HepG2 (cell line): ENCODE data around the gene RSRC2. TPM values are rescaled to one million over a fixed set of nuclear protein-coding genes. Genes with fewer than 3 reads are reported as not detected.

Source experiments
- ATAC-seq: fragments of 200-7000 bp; cut with Tn5 transposase; 3 replicates; pipeline ENCODE4 v1.9.1; 2020; ENCODE audit warnings: mild to moderate bottlenecking, moderate library complexity
- BruUV-seq: library from RNA; stranded (reverse); fragments of 400-500 nt; replicated peaks from 2 replicates; lab custom pipeline; 2021; lab: Mats Ljungman, UMichigan
- CTCF ChIA-PET: fragments of 300-600 bp; formaldehyde crosslinking; extraction: SDS; loops from one replicate; lab custom pipeline; 2021; ENCODE audit warnings: low total read pairs, inconsistent platforms, low intra/inter-chr PET ratio; lab: Yijun Ruan, JAX
- POLR2A ChIA-PET: fragments of 350-600 bp; sonication (Branson Sonifier 250); formaldehyde crosslinking; loops from one replicate; lab custom pipeline; 2020; ENCODE audit warnings: antibody characterized with exemption, inconsistent platforms; lab: Yijun Ruan, JAX
- DNase-seq: peaks from one replicate; pipeline ENCODE4 v3.0.0-alpha.2; 2015; ENCODE audit warnings: low spot score
- FAIRE-seq: peaks from 3 replicates; lab custom pipeline; 2011; peaks lifted over from hg19 to GRCh38; lab: Jason Lieb, UNC
- H2AFZ ChIP-seq: one replicate; pipeline ENCODE4 v1.6.1; 2011; ENCODE audit warnings: low read length, inconsistent platforms
- H3K27ac ChIP-seq: fragments of 300-600 bp; 3 replicates; pipeline ENCODE4 v1.8.0; 2011; ENCODE audit warnings: mixed run types, mild to moderate bottlenecking, mixed read lengths, low read length, inconsistent platforms; ENCODE audit not compliant: insufficient read depth; ENCODE audit errors: extremely low read length
- H3K27me3 ChIP-seq, 2 experiments: fragments of 200-600 bp in 1 of 2; 2 replicates in 1 of 2; 3 replicates in 1 of 2; pipeline versions ENCODE4 v1.6.0 to v1.8.0; 2011; ENCODE audit warnings: low read length in 2 of 2, mild to moderate bottlenecking in 2 of 2, moderate library complexity in 2 of 2, inconsistent platforms in 1 of 2; ENCODE audit not compliant: insufficient read depth in 2 of 2, control insufficient read depth in 1 of 2
- H3K36me3 ChIP-seq, 2 experiments: fragments of 200-600 bp in 1 of 2; replicated peaks in 1 of 2; 2 replicates in 1 of 2; 3 replicates in 1 of 2; pipeline versions ENCODE4 v1.5.1 to v1.8.0; 2011; ENCODE audit warnings: low read length in 2 of 2, inconsistent platforms in 1 of 2; ENCODE audit not compliant: insufficient read depth in 2 of 2, control insufficient read depth in 1 of 2
- H3K4me1 ChIP-seq: 2 replicates; pipeline ENCODE4 v1.5.1; 2012; ENCODE audit warnings: low read length, inconsistent platforms; ENCODE audit not compliant: insufficient read depth
- H3K4me2 ChIP-seq: 2 replicates; pipeline ENCODE4 v1.6.0; 2011; ENCODE audit warnings: low read depth, low read length, inconsistent platforms
- H3K4me3 ChIP-seq, 3 experiments: fragments of 200-600 bp in 1 of 3; sonication (generic), shearing (Covaris generic) in 1 of 3; replicated peaks in 1 of 3; 2 replicates each; pipeline ENCODE4 v1.5.1; 2011 to 2016; ENCODE audit warnings: low read length in 3 of 3, inconsistent platforms in 2 of 3, low read depth in 2 of 3, mild to moderate bottlenecking in 2 of 3, control low read depth in 1 of 3, mixed read lengths in 1 of 3; ENCODE audit not compliant: insufficient read depth in 1 of 3
- H3K79me2 ChIP-seq: one replicate; pipeline ENCODE4 v1.6.1; 2011; ENCODE audit warnings: low read length, inconsistent platforms; ENCODE audit not compliant: insufficient read depth
- H3K9ac ChIP-seq: 2 replicates; pipeline ENCODE4 v1.6.0; 2011; ENCODE audit warnings: mild to moderate bottlenecking, low read depth, low read length, inconsistent platforms; ENCODE audit not compliant: insufficient read depth
- H3K9me3 ChIP-seq: 2 replicates; pipeline ENCODE4 v1.5.1; 2012; ENCODE audit warnings: mild to moderate bottlenecking, low read length
- H4K20me1 ChIP-seq: 2 replicates; pipeline ENCODE4 v1.6.0; 2011; ENCODE audit warnings: inconsistent platforms, mild to moderate bottlenecking, low read length, moderate library complexity; ENCODE audit not compliant: insufficient read depth
- ETS1 ChIP-seq: sonication (generic); formaldehyde crosslinking; IDR thresholded peaks from 2 replicates; pipeline ENCODE4 v1.4.0; 2020; ENCODE audit warnings: missing genetic modification reagents
- ETV5 ChIP-seq: IDR thresholded peaks from 2 replicates; pipeline ENCODE4 v1.6.1; 2018; ENCODE audit warnings: missing biosample characterization, missing genetic modification reagents, inconsistent platforms, borderline replicate concordance
- FOXO4 ChIP-seq: sonication (generic); formaldehyde crosslinking; conservative IDR thresholded peaks from 2 replicates; pipeline ENCODE4 v1.8.1; 2023; ENCODE audit warnings: missing genetic modification reagents
- POLR2AphosphoS2 ChIP-seq: IDR thresholded peaks from 2 replicates; pipeline ENCODE4 v1.6.1; 2011; ENCODE audit warnings: low read depth, low read length, improper control_type of control experiment
- RBM22 ChIP-seq: fragments of 200-400 bp; formaldehyde crosslinking; optimal IDR thresholded peaks from 2 replicates; pipeline ENCODE3; 2017; ENCODE audit warnings: mild to moderate bottlenecking, low read length, moderate library complexity
- ZBTB38 ChIP-seq: sonication (generic); formaldehyde crosslinking; IDR thresholded peaks from 2 replicates; pipeline ENCODE4 v1.5.1; 2020; ENCODE audit warnings: mild to moderate bottlenecking, missing genetic modification reagents
- ZNF143 ChIP-seq: sonication (generic); formaldehyde crosslinking; IDR thresholded peaks from 2 replicates; pipeline ENCODE4 v1.4.0; 2020; ENCODE audit warnings: missing genetic modification reagents
- ZNF331 ChIP-seq: sonication (generic); formaldehyde crosslinking; IDR thresholded peaks from 2 replicates; pipeline ENCODE4 v1.4.0; 2020; ENCODE audit warnings: missing genetic modification reagents
- ZNF780A ChIP-seq: sonication (generic); formaldehyde crosslinking; IDR thresholded peaks from 2 replicates; pipeline ENCODE4 v1.8.0; 2022; ENCODE audit warnings: mild to moderate bottlenecking, missing genetic modification reagents, moderate library complexity
- WGBS: methylation state at CpG from one replicate; pipeline ENCODE4 v1.1.6; 2017; ENCODE audit warnings: low lambda C conversion rate; 5-methylcytosine and 5-hydroxymethylcytosine counted together
- in situ Hi-C: cut with HindIII; loops from 2 replicates; pipeline ENCODE4 v1.10.0; 2017; ENCODE audit warnings: low pct_unique_long_range_greater_than_20kb; ENCODE audit not compliant: extremely low pct_ligation_motif_present
- intact Hi-C: fragments of 100-400 bp; cut with micrococcal nuclease; formaldehyde crosslinking; loops from one replicate; pipeline ENCODE4 v1.10.0; 2022; ENCODE audit not compliant: unreplicated experiment
- polyA plus RNA-seq, 8 experiments: library from polyadenylated mRNA; depleted of rRNA in 3 of 8; stranded (reverse) in 7 of 8; unstranded in 1 of 8; fragments of >200 nt; fragmentation: Illumina TruSeq in 4 of 8; extraction: Trizol in 4 of 8; gene quantifications; 2 replicates each; pipeline versions ENCODE4 v1.2.1 to v1.2.3, GENCODE V29; 2011 to 2016; ENCODE audit warnings: low read depth in 4 of 8, missing spikeins in 1 of 8, mixed read lengths in 1 of 8; ENCODE audit not compliant: insufficient read depth in 1 of 8
- total RNA-seq, 5 experiments: library from RNA; depleted of rRNA; stranded (reverse); fragments of >200 nt; fragmentation: Illumina TruSeq; extraction: Trizol; gene quantifications; 2 replicates each; pipeline ENCODE4 v1.2.3, GENCODE V29; 2016; ENCODE audit warnings: low read depth in 1 of 5
- TF ChIP-seq, protein P1 (sequence below): sonication (generic); formaldehyde crosslinking; IDR thresholded peaks from 2 replicates; pipeline ENCODE4 v1.8.1; 2023; ENCODE audit warnings: missing genetic modification reagents, mild to moderate bottlenecking, borderline replicate concordance
- TF ChIP-seq, protein P2 (sequence below): sonication (generic); formaldehyde crosslinking; IDR thresholded peaks from 2 replicates; pipeline ENCODE4 v1.8.1; 2023; ENCODE audit warnings: mild to moderate bottlenecking, inconsistent platforms, moderate library complexity, missing genetic modification reagents, borderline replicate concordance

RSRC2 gene
- total and polyA plus RNA-seq, 2 of the 13 experiments (the other 11 are each of a cell fraction or from before 2014, with no cell fraction given), result 31.4 to 77.8 TPM

DNA sequence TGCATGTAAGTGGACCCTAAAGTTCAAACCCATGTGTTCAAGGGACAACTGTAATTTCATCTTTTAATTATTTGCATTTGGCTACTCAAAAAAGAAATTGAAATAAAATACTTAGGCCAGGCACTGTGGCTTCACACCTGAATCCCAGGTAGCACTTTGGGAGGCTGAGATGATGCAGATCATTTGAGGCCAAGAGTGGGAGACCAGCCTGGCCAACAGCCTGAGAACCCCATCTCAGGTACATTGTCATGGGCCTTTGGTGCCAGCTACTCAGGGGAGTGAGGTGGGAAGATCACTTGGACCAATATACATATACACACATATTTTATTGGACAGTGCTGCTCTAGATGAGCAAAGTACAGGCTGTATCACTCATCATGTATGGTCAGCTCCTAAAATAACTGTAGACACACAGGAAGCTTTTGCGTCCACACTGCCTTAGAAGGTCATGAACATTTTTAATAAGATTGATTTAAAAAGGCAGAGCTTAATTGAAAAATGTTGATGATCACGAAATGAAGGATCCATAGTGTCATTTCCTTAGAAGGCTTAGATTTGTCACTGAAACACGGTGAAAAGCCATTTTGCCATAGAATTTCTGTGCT is 23.5 kb downstream of the RSRC2 start:
- Histone ChIP-seq H3K4me1 (peaks cover 17% of the 10 kb centered on the region), H3K9me3 (no peaks in the 10 kb centered on the region), H2AFZ (no peak overlapping the region), H3K4me2 (no peak overlapping the region), H3K4me3 (no peak overlapping the region), H3K27ac (no peak overlapping the region), H4K20me1 (peaks cover 9% of the 10 kb centered on the region; the same call in 1 of the 2 replicates), H3K79me2 (peaks cover 21% of the 10 kb centered on the region), H3K9ac (no peak overlapping the region), H3K36me3 (peaks cover 16 to 36% of the 10 kb centered on the region in 2 experiments), H3K27me3 (no peaks in the 10 kb centered on the region; a peak in 1 of 5 replicates)
- no peak for ATAC-seq
- peak; percentile 88 for TF ChIP-seq RBM22
- TF ChIP-seq, protein P1, sequence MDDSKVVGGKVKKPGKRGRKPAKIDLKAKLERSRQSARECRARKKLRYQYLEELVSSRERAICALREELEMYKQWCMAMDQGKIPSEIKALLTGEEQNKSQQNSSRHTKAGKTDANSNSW, result no peak
- TF ChIP-seq POLR2AphosphoS2, result peak; percentile 43; the same call in 1 of the 2 replicates
- WGBS, result 96% methylated on average over 3 of the region's 3 CpGs
- no peak for FAIRE-seq
- POLR2A ChIA-PET, result interaction anchor here (1.0 to 2.0 kb wide), 5 partner anchors 10 to 103 kb away, joined by 3 to 9 read pairs (median 5); partner anchors contain the start of genes KNTC1 and RSRC2
- in situ Hi-C loops (no loop called here), intact Hi-C loops (no loop called here)
- CTCF ChIA-PET, result no interaction called here
- no TSS peak for BruUV-seq
- DNase-seq, result no peak

DNA sequence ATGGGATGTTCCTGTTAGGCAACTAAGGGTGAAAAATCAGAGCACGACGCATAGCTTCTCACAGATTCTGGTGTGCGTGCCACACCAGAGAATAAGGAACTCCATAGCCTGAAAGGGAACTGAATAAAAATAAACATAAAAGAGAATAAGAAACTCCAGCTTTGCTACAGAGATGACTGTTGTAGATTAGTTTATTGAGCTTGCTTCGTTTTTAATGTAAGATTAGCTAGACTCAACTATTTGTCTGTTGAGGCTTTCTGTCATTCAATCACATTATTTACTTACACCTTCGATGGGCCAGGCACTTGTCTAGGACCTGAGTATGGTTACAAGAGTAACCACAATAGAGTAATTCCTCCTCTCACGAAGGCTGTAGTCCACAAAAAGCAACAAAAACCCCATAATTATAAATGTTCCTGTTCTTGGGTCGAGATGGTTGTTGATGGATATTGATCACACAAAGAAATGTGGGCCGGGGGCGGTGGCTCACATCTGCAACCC is 25.2 kb downstream of the RSRC2 start:
- peak overlapping the region; percentile 48 to 86 (median 51); a peak in 5 of 6 replicates for H3K4me3 ChIP-seq
- CTCF ChIA-PET, result interaction anchor here (1.3 kb wide), 1 partner anchor 9 kb away, joined by 3 read pairs; no protein-coding TSS in a partner anchor
- POLR2A ChIA-PET, result interaction anchor here (0.6 to 5.4 kb wide), 23 partner anchors 10 to 732 kb away, joined by 3 to 122 read pairs (median 4); partner anchors contain the start of genes KNTC1, MPHOSPH9, MTRFR and RSRC2
- peaks cover 35% of the 10 kb centered on the region for H3K79me2 ChIP-seq
- intact Hi-C loops (no loop called here), in situ Hi-C loops (no loop called here)
- no peaks in the 10 kb centered on the region for H3K9me3 ChIP-seq
- peaks cover 9% of the 10 kb centered on the region; the same call in 1 of the 2 replicates for H4K20me1 ChIP-seq
- H3K9ac ChIP-seq, result no peak overlapping the region
- peak overlapping the region; percentile 78 for H3K4me2 ChIP-seq
- H3K4me1 ChIP-seq, result peaks cover 34% of the 10 kb centered on the region
- no TSS peak for BruUV-seq
- H3K27me3 ChIP-seq, result no peaks in the 10 kb centered on the region; a peak in 1 of 5 replicates
- DNase-seq (no peak), FAIRE-seq (no peak), ATAC-seq (no peak)
- WGBS, result 90% methylated on average over 9 of the region's 9 CpGs
- peak overlapping the region; percentile 98 for H3K27ac ChIP-seq
- peaks cover 8 to 20% of the 10 kb centered on the region in 2 experiments for H3K36me3 ChIP-seq
- no peak overlapping the region for H2AFZ ChIP-seq
- TF ChIP-seq ZNF143 (CRISPR knock-in tag) (no peak), ETS1 (CRISPR knock-in tag) (no peak), ETV5 (CRISPR knock-in tag) (no peak), FOXO4 (CRISPR knock-in tag) (no peak), ZBTB38 (CRISPR knock-in tag) (no peak), ZNF780A (CRISPR knock-in tag) (no peak), ZNF331 (CRISPR knock-in tag) (no peak)
- TF ChIP-seq, protein P2, sequence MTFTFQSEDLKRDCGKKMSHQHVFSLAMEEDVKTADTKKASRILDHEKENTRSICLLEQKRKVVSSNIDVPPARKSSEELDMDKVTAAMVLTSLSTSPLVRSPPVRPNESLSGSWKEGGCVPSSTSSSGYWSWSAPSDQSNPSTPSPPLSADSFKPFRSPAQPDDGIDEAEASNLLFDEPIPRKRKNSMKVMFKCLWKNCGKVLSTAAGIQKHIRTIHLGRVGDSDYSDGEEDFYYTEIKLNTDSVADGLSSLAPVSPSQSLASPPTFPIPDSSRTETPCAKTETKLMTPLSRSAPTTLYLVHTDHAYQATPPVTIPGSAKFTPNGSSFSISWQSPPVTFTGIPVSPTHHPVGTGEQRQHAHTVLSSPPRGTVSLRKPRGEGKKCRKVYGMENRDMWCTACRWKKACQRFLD (CRISPR knock-in tag), result no peak
